Measurements from ENCODE around the gene TM9SF3.

TM9SF3 gene

GRCh38 chr10:96618653-96619052 lies 31.8 kb upstream of the TM9SF3 start:
- WGBS (ENCODE audit: insufficient coverage, insufficient read length) = no CpG with 5 or more reads among the region's 2 CpGs
- no peak for DNase-seq (ENCODE audit: low read depth, low spot score)
- H3K4me1 ChIP-seq (ENCODE audit: control insufficient read depth, insufficient read depth, low read length) = no peaks in the 10 kb centered on the region
- no peak overlapping the region for H3K4me3 ChIP-seq (ENCODE audit: low read length)
- no peaks in the 10 kb centered on the region for H3K9me3 ChIP-seq (ENCODE audit: control insufficient read depth, insufficient read depth, low read length)
- H3K36me3 ChIP-seq (ENCODE audit: control insufficient read depth, insufficient read depth, low read length) = no peaks in the 10 kb centered on the region
- H3K27me3 ChIP-seq (ENCODE audit: control insufficient read depth, insufficient read depth, low read length) = no peaks in the 10 kb centered on the region
- H3K27ac ChIP-seq (ENCODE audit: low read length) = no peak overlapping the region

- Histone ChIP-seq H3K9me3 (ENCODE audit: control insufficient read depth, insufficient read depth, low read length) (no peaks in the 10 kb centered on the region), H3K36me3 (ENCODE audit: control insufficient read depth, insufficient read depth, low read length) (no peaks in the 10 kb centered on the region), H3K27ac (ENCODE audit: low read length) (no peak overlapping the region), H3K4me3 (ENCODE audit: low read length) (no peak overlapping the region), H3K4me1 (ENCODE audit: control insufficient read depth, insufficient read depth, low read length) (no peaks in the 10 kb centered on the region), H3K27me3 (ENCODE audit: control insufficient read depth, insufficient read depth, low read length) (no peaks in the 10 kb centered on the region)
- no CpG with 5 or more reads among the region's 4 CpGs for WGBS (ENCODE audit: insufficient coverage, insufficient read length)
- DNase-seq (ENCODE audit: low read depth, low spot score) = no peak
Observed at GRCh38 chr10:96616961-96617360, 30.1 kb upstream of the TM9SF3 start.

- Histone ChIP-seq H3K36me3 (ENCODE audit: control insufficient read depth, insufficient read depth, low read length) (no peaks in the 10 kb centered on the region), H3K9me3 (ENCODE audit: control insufficient read depth, insufficient read depth, low read length) (no peaks in the 10 kb centered on the region), H3K4me3 (ENCODE audit: low read length) (no peak overlapping the region), H3K27ac (ENCODE audit: low read length) (no peak overlapping the region), H3K4me1 (ENCODE audit: control insufficient read depth, insufficient read depth, low read length) (no peaks in the 10 kb centered on the region), H3K27me3 (ENCODE audit: control insufficient read depth, insufficient read depth, low read length) (no peaks in the 10 kb centered on the region)
- WGBS (ENCODE audit: insufficient coverage, insufficient read length) = no CpG with 5 or more reads among the region's 2 CpGs
- DNase-seq (ENCODE audit: low read depth, low spot score) = no peak
Observed at GRCh38 chr10:96614515-96614914, 27.7 kb upstream of the TM9SF3 start.

GRCh38 chr10:96613576-96613975 lies 26.8 kb upstream of the TM9SF3 start:
- DNase-seq (ENCODE audit: low read depth, low spot score) = no peak
- no CpG with 5 or more reads among the region's 3 CpGs for WGBS (ENCODE audit: insufficient coverage, insufficient read length)
- Histone ChIP-seq H3K36me3 (ENCODE audit: control insufficient read depth, insufficient read depth, low read length) (no peaks in the 10 kb centered on the region), H3K27me3 (ENCODE audit: control insufficient read depth, insufficient read depth, low read length) (no peaks in the 10 kb centered on the region), H3K4me1 (ENCODE audit: control insufficient read depth, insufficient read depth, low read length) (no peaks in the 10 kb centered on the region), H3K27ac (ENCODE audit: low read length) (no peak overlapping the region), H3K9me3 (ENCODE audit: control insufficient read depth, insufficient read depth, low read length) (no peaks in the 10 kb centered on the region), H3K4me3 (ENCODE audit: low read length) (no peak overlapping the region)

- Histone ChIP-seq H3K4me3 (ENCODE audit: low read length) (no peak overlapping the region), H3K9me3 (ENCODE audit: control insufficient read depth, insufficient read depth, low read length) (no peaks in the 10 kb centered on the region), H3K27ac (ENCODE audit: low read length) (no peak overlapping the region), H3K4me1 (ENCODE audit: control insufficient read depth, insufficient read depth, low read length) (no peaks in the 10 kb centered on the region), H3K36me3 (ENCODE audit: control insufficient read depth, insufficient read depth, low read length) (no peaks in the 10 kb centered on the region), H3K27me3 (ENCODE audit: control insufficient read depth, insufficient read depth, low read length) (no peaks in the 10 kb centered on the region)
- WGBS (ENCODE audit: insufficient coverage, insufficient read length) = no CpG with 5 or more reads among the region's 8 CpGs
- DNase-seq (ENCODE audit: low read depth, low spot score) = no peak
Observed at GRCh38 chr10:96612055-96612830, 25.4 kb upstream of the TM9SF3 start.

- Histone ChIP-seq H3K27ac (ENCODE audit: low read length) (no peak overlapping the region), H3K36me3 (ENCODE audit: control insufficient read depth, insufficient read depth, low read length) (no peaks in the 10 kb centered on the region), H3K27me3 (ENCODE audit: control insufficient read depth, insufficient read depth, low read length) (no peaks in the 10 kb centered on the region), H3K4me3 (ENCODE audit: low read length) (no peak overlapping the region), H3K9me3 (ENCODE audit: control insufficient read depth, insufficient read depth, low read length) (no peaks in the 10 kb centered on the region), H3K4me1 (ENCODE audit: control insufficient read depth, insufficient read depth, low read length) (no peaks in the 10 kb centered on the region)
- no CpG with 5 or more reads among the region's 6 CpGs for WGBS (ENCODE audit: insufficient coverage, insufficient read length)
- no peak for DNase-seq (ENCODE audit: low read depth, low spot score)
Observed at GRCh38 chr10:96610817-96611216, 24.0 kb upstream of the TM9SF3 start.

- Histone ChIP-seq H3K4me3 (ENCODE audit: low read length) (no peak overlapping the region), H3K27me3 (ENCODE audit: control insufficient read depth, insufficient read depth, low read length) (no peaks in the 10 kb centered on the region), H3K4me1 (ENCODE audit: control insufficient read depth, insufficient read depth, low read length) (no peaks in the 10 kb centered on the region), H3K9me3 (ENCODE audit: control insufficient read depth, insufficient read depth, low read length) (no peaks in the 10 kb centered on the region), H3K36me3 (ENCODE audit: control insufficient read depth, insufficient read depth, low read length) (no peaks in the 10 kb centered on the region), H3K27ac (ENCODE audit: low read length) (no peak overlapping the region)
- no CpG with 5 or more reads among the region's 7 CpGs for WGBS (ENCODE audit: insufficient coverage, insufficient read length)
- no peak for DNase-seq (ENCODE audit: low read depth, low spot score)
Observed at GRCh38 chr10:96609510-96609909, 22.7 kb upstream of the TM9SF3 start.

GRCh38 chr10:96608805-96609204 lies 22.0 kb upstream of the TM9SF3 start:
- no CpG with 5 or more reads among the region's 5 CpGs for WGBS (ENCODE audit: insufficient coverage, insufficient read length)
- no peaks in the 10 kb centered on the region for H3K9me3 ChIP-seq (ENCODE audit: control insufficient read depth, insufficient read depth, low read length)

GRCh38 chr10:96608262-96608661 lies 21.4 kb upstream of the TM9SF3 start:
- no CpG with 5 or more reads among the region's 3 CpGs for WGBS (ENCODE audit: insufficient coverage, insufficient read length)
- Histone ChIP-seq H3K36me3 (ENCODE audit: control insufficient read depth, insufficient read depth, low read length) (no peaks in the 10 kb centered on the region), H3K27ac (ENCODE audit: low read length) (no peak overlapping the region), H3K9me3 (ENCODE audit: control insufficient read depth, insufficient read depth, low read length) (no peaks in the 10 kb centered on the region), H3K4me1 (ENCODE audit: control insufficient read depth, insufficient read depth, low read length) (no peaks in the 10 kb centered on the region), H3K27me3 (ENCODE audit: control insufficient read depth, insufficient read depth, low read length) (no peaks in the 10 kb centered on the region), H3K4me3 (ENCODE audit: low read length) (no peak overlapping the region)
- DNase-seq (ENCODE audit: low read depth, low spot score) = no peak

More at GRCh38 chr10:96608805-96609204, 22.0 kb upstream of the TM9SF3 start:
- no peaks in the 10 kb centered on the region for H3K27me3 ChIP-seq (ENCODE audit: control insufficient read depth, insufficient read depth, low read length)
- no peaks in the 10 kb centered on the region for H3K36me3 ChIP-seq (ENCODE audit: control insufficient read depth, insufficient read depth, low read length)
- H3K27ac ChIP-seq (ENCODE audit: low read length) = no peak overlapping the region
- DNase-seq (ENCODE audit: low read depth, low spot score) = no peak
- no peak overlapping the region for H3K4me3 ChIP-seq (ENCODE audit: low read length)
- H3K4me1 ChIP-seq (ENCODE audit: control insufficient read depth, insufficient read depth, low read length) = no peaks in the 10 kb centered on the region

GRCh38 chr10:96606946-96607345 lies 20.1 kb upstream of the TM9SF3 start:
- H3K27ac ChIP-seq (ENCODE audit: low read length) = no peak overlapping the region
- DNase-seq (ENCODE audit: low read depth, low spot score) = no peak
- H3K9me3 ChIP-seq (ENCODE audit: control insufficient read depth, insufficient read depth, low read length) = no peaks in the 10 kb centered on the region
- no CpG with 5 or more reads among the region's 1 CpG for WGBS (ENCODE audit: insufficient coverage, insufficient read length)
- no peaks in the 10 kb centered on the region for H3K27me3 ChIP-seq (ENCODE audit: control insufficient read depth, insufficient read depth, low read length)
- H3K4me1 ChIP-seq (ENCODE audit: control insufficient read depth, insufficient read depth, low read length) = no peaks in the 10 kb centered on the region
- no peak overlapping the region for H3K4me3 ChIP-seq (ENCODE audit: low read length)
- H3K36me3 ChIP-seq (ENCODE audit: control insufficient read depth, insufficient read depth, low read length) = no peaks in the 10 kb centered on the region

GRCh38 chr10:96606216-96606615 lies 19.4 kb upstream of the TM9SF3 start:
- H3K36me3 ChIP-seq (ENCODE audit: control insufficient read depth, insufficient read depth, low read length) = no peaks in the 10 kb centered on the region
- no peak overlapping the region for H3K4me3 ChIP-seq (ENCODE audit: low read length)
- no peak for DNase-seq (ENCODE audit: low read depth, low spot score)
- no peak overlapping the region for H3K27ac ChIP-seq (ENCODE audit: low read length)
- H3K27me3 ChIP-seq (ENCODE audit: control insufficient read depth, insufficient read depth, low read length) = no peaks in the 10 kb centered on the region
- no peaks in the 10 kb centered on the region for H3K4me1 ChIP-seq (ENCODE audit: control insufficient read depth, insufficient read depth, low read length)
- no peaks in the 10 kb centered on the region for H3K9me3 ChIP-seq (ENCODE audit: control insufficient read depth, insufficient read depth, low read length)
- no CpG with 5 or more reads among the region's 4 CpGs for WGBS (ENCODE audit: insufficient coverage, insufficient read length)

Measured in iPS DF 6.9 (cell line).